Measurements from ENCODE around the gene SFI1.

The SFI1 gene

DNA sequence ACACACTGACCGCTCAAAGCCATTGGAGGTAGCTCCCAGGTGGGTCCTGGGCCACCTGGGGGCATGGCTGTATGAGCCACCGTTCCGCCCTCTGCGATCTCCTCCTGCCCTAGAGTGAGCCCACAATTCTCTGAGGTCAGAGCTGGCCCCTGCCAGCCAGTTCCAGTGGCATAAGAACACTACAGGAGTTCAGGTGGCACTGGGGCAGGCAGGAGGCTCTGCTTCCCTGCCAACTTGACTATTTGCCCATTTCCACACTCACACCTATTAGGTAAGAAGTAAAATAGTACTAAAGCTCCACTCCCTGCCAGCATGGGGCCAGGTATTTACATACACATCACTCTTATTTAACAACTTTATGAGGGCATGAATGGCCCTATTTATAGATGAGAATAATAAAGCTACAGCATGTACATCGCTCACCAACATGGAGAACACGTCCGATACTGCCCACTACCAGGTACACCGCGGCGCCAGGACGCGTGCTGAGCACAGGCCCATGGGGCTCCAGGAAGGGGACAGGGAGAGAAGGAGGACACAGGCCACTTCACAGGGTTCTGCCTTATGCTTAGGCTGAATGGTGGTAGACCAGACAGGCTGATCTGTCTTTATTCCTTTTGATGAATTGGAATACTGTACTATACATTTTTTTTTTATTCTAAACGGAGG, 139.4 kb downstream of the SFI1 start:
- H3K4ac ChIP-seq (ENCODE audit: low read depth in 1 of 2, low read length in 2 of 2), result no peak overlapping the region
- no peak overlapping the region for H4K8ac ChIP-seq (ENCODE audit: low read length)
- no peak overlapping the region for H2BK15ac ChIP-seq (ENCODE audit: low read depth, poor library complexity, severe bottlenecking)
- H3K14ac ChIP-seq (ENCODE audit: low read length in 2 of 2), result no peak overlapping the region
- H3K27ac ChIP-seq (ENCODE audit: low read length, poor library complexity, severe bottlenecking), result no peak overlapping the region
- H3K23ac ChIP-seq (ENCODE audit: low read length in 2 of 2), result no peak overlapping the region
- no peak for DNase-seq
- no peak overlapping the region for H2BK12ac ChIP-seq (ENCODE audit: low read length in 2 of 2)
- peaks cover 45% of the 10 kb centered on the region for H3K4me1 ChIP-seq (ENCODE audit: control insufficient read depth, insufficient read depth, low read depth, low read length)
- peak overlapping the region; percentile 33 for H2AK5ac ChIP-seq (ENCODE audit: low read length, severe bottlenecking)
- no peak overlapping the region for H3K9ac ChIP-seq (ENCODE audit: low read length)
- no peak overlapping the region for H3K4me3 ChIP-seq (ENCODE audit: insufficient read depth in 1 of 2, low read depth in 1 of 2, low read length in 2 of 2)
- no peak overlapping the region for H3K4me2 ChIP-seq (ENCODE audit: low read length, poor library complexity, severe bottlenecking)
- H2BK5ac ChIP-seq (ENCODE audit: low read depth, low read length, poor library complexity, severe bottlenecking), result no peak overlapping the region
- peaks cover 38% of the 10 kb centered on the region for H3K79me1 ChIP-seq (replicated peaks; ENCODE audit: low read length, poor library complexity, severe bottlenecking)
- H2BK120ac ChIP-seq (ENCODE audit: low read depth, low read length), result no peak overlapping the region
- H4K91ac ChIP-seq (ENCODE audit: low read length), result no peak overlapping the region
- no peaks in the 10 kb centered on the region for H3K27me3 ChIP-seq (ENCODE audit: control insufficient read depth in 1 of 2, insufficient read depth in 1 of 2, low read length in 2 of 2)
- H3K18ac ChIP-seq (ENCODE audit: low read depth in 1 of 2, low read length in 2 of 2), result no peak overlapping the region
- H3K36me3 ChIP-seq (ENCODE audit: control insufficient read depth in 1 of 2, insufficient read depth in 2 of 2, low read depth in 1 of 2, low read length in 2 of 2), result peaks cover 3 to 24% of the 10 kb centered on the region in 2 experiments
- H3K9me3 ChIP-seq (ENCODE audit: control insufficient read depth, low read length), result no peaks in the 10 kb centered on the region
- 98% methylated on average over 13 of the region's 13 CpGs for WGBS
- no peak overlapping the region for H2AFZ ChIP-seq (ENCODE audit: low read depth, low read length)

- Histone ChIP-seq H2AFZ (ENCODE audit: low read depth, low read length) (no peak overlapping the region), H3K9me3 (ENCODE audit: control insufficient read depth, low read length) (no peaks in the 10 kb centered on the region), H3K79me1 (replicated peaks; ENCODE audit: low read length, poor library complexity, severe bottlenecking) (peaks cover 45% of the 10 kb centered on the region), H3K9ac (ENCODE audit: low read length) (peak overlapping the region; percentile 17), H4K91ac (ENCODE audit: low read length) (no peak overlapping the region), H3K27ac (ENCODE audit: low read length, poor library complexity, severe bottlenecking) (no peak overlapping the region), H3K4me1 (ENCODE audit: control insufficient read depth, insufficient read depth, low read depth, low read length) (peaks cover 31% of the 10 kb centered on the region), H3K4me3 (ENCODE audit: insufficient read depth in 1 of 2, low read depth in 1 of 2, low read length in 2 of 2) (no peak overlapping the region), H3K4ac (ENCODE audit: low read depth in 1 of 2, low read length in 2 of 2) (no peak overlapping the region), H3K4me2 (ENCODE audit: low read length, poor library complexity, severe bottlenecking) (no peak overlapping the region), H2BK120ac (ENCODE audit: low read depth, low read length) (no peak overlapping the region), H3K14ac (ENCODE audit: low read length in 2 of 2) (no peak overlapping the region), H3K36me3 (ENCODE audit: control insufficient read depth in 1 of 2, insufficient read depth in 2 of 2, low read depth in 1 of 2, low read length in 2 of 2) (peaks cover 7 to 26% of the 10 kb centered on the region in 2 experiments), H3K27me3 (ENCODE audit: control insufficient read depth in 1 of 2, insufficient read depth in 1 of 2, low read length in 2 of 2) (no peaks in the 10 kb centered on the region), H2BK5ac (ENCODE audit: low read depth, low read length, poor library complexity, severe bottlenecking) (no peak overlapping the region), H3K18ac (ENCODE audit: low read depth in 1 of 2, low read length in 2 of 2) (no peak overlapping the region), H4K8ac (ENCODE audit: low read length) (peak overlapping the region; percentile 21), H3K23ac (ENCODE audit: low read length in 2 of 2) (no peak overlapping the region), H2BK12ac (ENCODE audit: low read length in 2 of 2) (peak overlapping the region in 1 of 2 experiments; percentile 9), H2AK5ac (ENCODE audit: low read length, severe bottlenecking) (no peak overlapping the region), H2BK15ac (ENCODE audit: low read depth, poor library complexity, severe bottlenecking) (peak overlapping the region; percentile 63)
- 88% methylated on average over 10 of the region's 10 CpGs for WGBS
- no peak for DNase-seq
Observed at GRCh38 chr22:31637447-31637890, 141.1 kb downstream of the SFI1 start.

DNA sequence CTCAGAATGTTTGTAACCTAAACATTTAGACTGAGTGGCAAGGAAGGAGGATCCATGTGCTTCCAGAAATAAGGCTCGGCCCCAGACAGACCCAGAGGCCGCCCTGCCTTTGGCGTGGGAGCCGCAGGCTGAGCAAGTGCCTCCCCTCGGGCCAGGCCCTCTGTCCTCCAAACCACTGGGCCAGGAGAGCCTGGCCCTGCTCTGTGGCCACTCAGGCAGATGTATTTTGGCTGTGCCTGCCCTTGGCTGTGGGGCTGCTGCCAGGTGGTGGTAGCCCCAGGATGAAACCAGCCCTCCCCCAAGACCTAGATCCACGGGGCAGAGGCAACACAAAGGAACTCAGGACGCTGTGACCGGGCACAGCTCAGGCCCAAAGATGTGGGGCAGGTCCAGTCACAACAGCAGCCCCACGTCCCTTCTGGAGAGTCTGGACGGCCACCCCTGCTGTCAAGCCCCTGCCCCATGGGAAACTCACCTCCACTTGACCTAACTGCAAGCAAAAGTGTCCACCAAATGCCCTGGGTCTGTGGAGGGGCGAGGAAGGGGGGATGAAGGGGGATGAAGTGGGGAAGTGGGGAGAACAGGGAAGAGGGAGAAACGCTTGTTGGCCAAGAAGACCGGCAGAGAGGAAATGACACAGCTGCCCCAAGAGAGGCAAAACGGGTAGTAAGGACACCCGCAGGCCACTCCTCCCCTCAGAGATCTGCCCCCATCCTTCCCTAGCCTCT, 141.7 kb downstream of the SFI1 start:
- Histone ChIP-seq H3K23ac (ENCODE audit: low read length in 2 of 2) (no peak overlapping the region), H3K9ac (ENCODE audit: low read length) (peak overlapping the region; percentile 17), H2BK12ac (ENCODE audit: low read length in 2 of 2) (peak overlapping the region; percentile 29 to 51), H3K36me3 (ENCODE audit: control insufficient read depth in 1 of 2, insufficient read depth in 2 of 2, low read depth in 1 of 2, low read length in 2 of 2) (peaks cover 5 to 26% of the 10 kb centered on the region in 2 experiments), H4K91ac (ENCODE audit: low read length) (peak overlapping the region; percentile 2), H3K9me3 (ENCODE audit: control insufficient read depth, low read length) (no peaks in the 10 kb centered on the region), H2BK120ac (ENCODE audit: low read depth, low read length) (no peak overlapping the region), H2AK5ac (ENCODE audit: low read length, severe bottlenecking) (peak overlapping the region; percentile 33), H2BK5ac (ENCODE audit: low read depth, low read length, poor library complexity, severe bottlenecking) (no peak overlapping the region), H3K4me3 (ENCODE audit: insufficient read depth in 1 of 2, low read depth in 1 of 2, low read length in 2 of 2) (peak overlapping the region in 1 of 2 experiments; percentile 37), H3K4me1 (ENCODE audit: control insufficient read depth, insufficient read depth, low read depth, low read length) (peaks cover 29% of the 10 kb centered on the region), H3K4me2 (ENCODE audit: low read length, poor library complexity, severe bottlenecking) (no peak overlapping the region), H3K27me3 (ENCODE audit: control insufficient read depth in 1 of 2, insufficient read depth in 1 of 2, low read length in 2 of 2) (no peaks in the 10 kb centered on the region), H2BK15ac (ENCODE audit: low read depth, poor library complexity, severe bottlenecking) (no peak overlapping the region), H2AFZ (ENCODE audit: low read depth, low read length) (no peak overlapping the region), H3K14ac (ENCODE audit: low read length in 2 of 2) (peak overlapping the region in 1 of 2 experiments; percentile 61), H3K4ac (ENCODE audit: low read depth in 1 of 2, low read length in 2 of 2) (peak overlapping the region; percentile 20 to 24), H3K27ac (ENCODE audit: low read length, poor library complexity, severe bottlenecking) (no peak overlapping the region), H3K79me1 (replicated peaks; ENCODE audit: low read length, poor library complexity, severe bottlenecking) (peaks cover 43% of the 10 kb centered on the region), H3K18ac (ENCODE audit: low read depth in 1 of 2, low read length in 2 of 2) (peak overlapping the region in 1 of 2 experiments; percentile 54), H4K8ac (ENCODE audit: low read length) (peak overlapping the region; percentile 10)
- WGBS, result 93% methylated on average over 9 of the region's 15 CpGs
- peak; percentile 51 for DNase-seq

DNA sequence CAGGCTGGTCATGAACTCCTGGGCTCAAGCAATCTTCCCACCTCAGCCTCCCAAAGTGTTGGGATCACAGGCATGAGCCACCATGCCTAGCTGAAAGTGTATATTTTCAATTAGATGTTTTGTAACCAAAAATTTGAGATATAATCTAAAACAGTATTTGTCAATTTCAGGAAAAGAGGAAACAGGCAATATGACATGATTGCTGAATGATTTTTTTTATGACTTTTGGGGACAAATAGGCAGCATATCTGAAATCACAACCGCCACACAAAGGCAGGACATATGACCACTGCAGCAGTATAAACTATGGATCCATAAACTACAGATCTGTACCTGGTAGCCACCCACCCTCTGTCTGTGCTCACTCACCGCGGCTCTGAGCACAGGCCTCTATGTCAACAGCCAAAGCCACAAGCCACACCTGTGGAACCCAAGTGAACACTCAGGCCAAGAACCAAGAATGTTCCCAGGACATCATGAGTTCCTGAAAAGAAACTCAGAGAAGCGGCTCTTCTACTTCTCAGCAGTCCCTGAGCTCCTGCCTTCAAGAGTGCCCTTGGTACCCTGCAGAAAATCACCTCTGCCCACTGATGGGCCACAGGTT, 143.2 kb downstream of the SFI1 start:
- no peaks in the 10 kb centered on the region for H3K9me3 ChIP-seq (ENCODE audit: control insufficient read depth, low read length)
- no peak overlapping the region for H4K91ac ChIP-seq (ENCODE audit: low read length)
- peak overlapping the region; percentile 43 for H2BK120ac ChIP-seq (ENCODE audit: low read depth, low read length)
- H2BK12ac ChIP-seq (ENCODE audit: low read length in 2 of 2), result no peak overlapping the region
- no peak overlapping the region for H2AFZ ChIP-seq (ENCODE audit: low read depth, low read length)
- WGBS, result 99% methylated on average over 4 of the region's 4 CpGs
- H3K27me3 ChIP-seq (ENCODE audit: control insufficient read depth in 1 of 2, insufficient read depth in 1 of 2, low read length in 2 of 2), result no peaks in the 10 kb centered on the region
- DNase-seq, result no peak
- peaks cover 21% of the 10 kb centered on the region for H3K4me1 ChIP-seq (ENCODE audit: control insufficient read depth, insufficient read depth, low read depth, low read length)
- H2AK5ac ChIP-seq (ENCODE audit: low read length, severe bottlenecking), result peak overlapping the region; percentile 70
- H3K4me2 ChIP-seq (ENCODE audit: low read length, poor library complexity, severe bottlenecking), result no peak overlapping the region
- H3K23ac ChIP-seq (ENCODE audit: low read length in 2 of 2), result no peak overlapping the region
- no peak overlapping the region for H3K4me3 ChIP-seq (ENCODE audit: insufficient read depth in 1 of 2, low read depth in 1 of 2, low read length in 2 of 2)
- H3K4ac ChIP-seq (ENCODE audit: low read depth in 1 of 2, low read length in 2 of 2), result no peak overlapping the region
- H3K27ac ChIP-seq (ENCODE audit: low read length, poor library complexity, severe bottlenecking), result no peak overlapping the region
- H2BK5ac ChIP-seq (ENCODE audit: low read depth, low read length, poor library complexity, severe bottlenecking), result no peak overlapping the region
- no peak overlapping the region for H2BK15ac ChIP-seq (ENCODE audit: low read depth, poor library complexity, severe bottlenecking)
- no peak overlapping the region for H4K8ac ChIP-seq (ENCODE audit: low read length)
- no peak overlapping the region for H3K9ac ChIP-seq (ENCODE audit: low read length)
- no peak overlapping the region for H3K14ac ChIP-seq (ENCODE audit: low read length in 2 of 2)
- H3K79me1 ChIP-seq (replicated peaks; ENCODE audit: low read length, poor library complexity, severe bottlenecking), result peaks cover 42% of the 10 kb centered on the region
- H3K36me3 ChIP-seq (ENCODE audit: control insufficient read depth in 1 of 2, insufficient read depth in 2 of 2, low read depth in 1 of 2, low read length in 2 of 2), result peaks cover 9 to 25% of the 10 kb centered on the region in 2 experiments
- peak overlapping the region in 1 of 2 experiments; percentile 48 for H3K18ac ChIP-seq (ENCODE audit: low read depth in 1 of 2, low read length in 2 of 2)
